ENCODE results near the gene SCFD2. TPM values are rescaled to one million over a fixed set of nuclear protein-coding genes. Genes with fewer than 3 reads are reported as not detected.
A peak's percentile ranks its signal among the peaks of the same experiment; 100 is the strongest.

SCFD2 gene
- total RNA-seq, 1 experiment from 2014 or later: 36.6 TPM

- peak overlapping the region; percentile 91 for H3K9ac ChIP-seq (ENCODE audit: low read length)
- 0 out of 2 replicates have a peak overlapping the region, but pooled peaks have one; percentile 51 for H3K27ac ChIP-seq (ENCODE audit: low read length)
- H3K4me2 ChIP-seq (ENCODE audit: low read length): peak overlapping the region; percentile 92
- ChIA-PET CTCF (no interaction called here), POLR2A (ENCODE audit: unreplicated experiment) (no interaction called here)
- BruUV-seq (replicated peaks): no TSS peak
- H3K4me1 ChIP-seq (ENCODE audit: insufficient read depth, low read length): peaks cover 34% of the 10 kb centered on the region
- TF ChIP-seq EZH2phosphoT487 (IDR thresholded peaks at IDR 0.05; ENCODE audit: borderline replicate concordance, low read length): no peak
- intact Hi-C loops (cut with micrococcal nuclease): loop anchor here (10.0 kb wide), 2 partner anchors 350 to 700 kb away; partner anchors contain the start of gene CHIC2
- peak; percentile 47 for DNase-seq
- H3K4me3 ChIP-seq (ENCODE audit: low read length): peak overlapping the region; percentile 95
- no peaks in the 10 kb centered on the region for H3K36me3 ChIP-seq (ENCODE audit: low read depth, low read length)
- no peaks in the 10 kb centered on the region for H3F3A ChIP-seq (ENCODE audit: low read length, unreplicated experiment)
- ATAC-seq: peak; percentile 56
- H2AFZ ChIP-seq (ENCODE audit: low read length): peak overlapping the region; percentile 84
- no peaks in the 10 kb centered on the region for H3K27me3 ChIP-seq (ENCODE audit: low read length)
- H3K9me2 ChIP-seq (replicated peaks; ENCODE audit: low read length): no peaks in the 10 kb centered on the region
- H4K20me1 ChIP-seq (ENCODE audit: low read length): peaks cover 8% of the 10 kb centered on the region
- H3K9me3 ChIP-seq (ENCODE audit: low read length): no peaks in the 10 kb centered on the region
- H3K79me2 ChIP-seq (ENCODE audit: low read length): peaks cover 57% of the 10 kb centered on the region
Measured at GRCh38 chr4:53365121-53365485, 758 bp downstream of the SCFD2 start.

DNA sequence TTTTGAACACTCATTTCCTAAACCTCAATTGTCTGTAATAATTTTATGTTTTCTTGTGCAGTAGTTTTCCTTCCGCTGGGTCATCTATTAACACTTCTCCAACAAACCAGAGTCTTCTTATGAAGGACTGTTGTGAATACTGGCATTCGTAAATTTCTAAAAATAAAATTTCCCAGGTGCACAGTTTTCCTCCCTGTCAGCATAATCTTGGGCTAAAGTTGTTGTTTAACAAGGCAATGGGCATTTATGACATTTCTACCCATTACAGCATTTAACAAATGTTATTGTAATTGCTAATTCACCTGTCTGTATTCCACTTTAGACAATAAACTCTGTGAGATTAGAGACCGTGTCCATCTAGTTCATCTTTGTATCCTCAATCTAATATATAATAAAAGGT, 1.2 kb downstream of the SCFD2 start:
- no TSS peak for BruUV-seq (replicated peaks)
- Histone ChIP-seq H3K36me3 (ENCODE audit: low read depth, low read length) (no peaks in the 10 kb centered on the region), H3K9me3 (ENCODE audit: low read length) (no peaks in the 10 kb centered on the region), H3K27me3 (ENCODE audit: low read length) (no peaks in the 10 kb centered on the region), H3K4me3 (ENCODE audit: low read length) (peak overlapping the region; percentile 95), H3F3A (ENCODE audit: low read length, unreplicated experiment) (no peaks in the 10 kb centered on the region), H3K9me2 (replicated peaks; ENCODE audit: low read length) (no peaks in the 10 kb centered on the region), H3K9ac (ENCODE audit: low read length) (peak overlapping the region; percentile 91), H3K27ac (ENCODE audit: low read length) (no peak overlapping the region), H3K79me2 (ENCODE audit: low read length) (peaks cover 61% of the 10 kb centered on the region), H3K4me1 (ENCODE audit: insufficient read depth, low read length) (peaks cover 34% of the 10 kb centered on the region), H4K20me1 (ENCODE audit: low read length) (peaks cover 8% of the 10 kb centered on the region), H3K4me2 (ENCODE audit: low read length) (peak overlapping the region; percentile 92), H2AFZ (ENCODE audit: low read length) (peak overlapping the region; percentile 84; the same call in 1 of the 2 replicates)
- ATAC-seq: no peak
- intact Hi-C loops (cut with micrococcal nuclease): loop anchor here (5.0 to 10.0 kb wide), 4 partner anchors 167 to 868 kb away; partner anchors contain the start of gene CHIC2
- TF ChIP-seq CTCF (conservative IDR thresholded peaks at IDR 0.05; ENCODE audit: low read depth, low read length) (no peak), EZH2 (IDR thresholded peaks at IDR 0.05; ENCODE audit: low read length, unreplicated experiment) (no peak), EZH2phosphoT487 (IDR thresholded peaks at IDR 0.05; ENCODE audit: borderline replicate concordance, low read length) (no peak)
- no peak for DNase-seq
- ChIA-PET CTCF (no interaction called here), POLR2A (ENCODE audit: unreplicated experiment) (no interaction called here)

GRCh38 chr4:53362093-53362492, 3.8 kb downstream of the SCFD2 start:
- H3K9me3 ChIP-seq (ENCODE audit: low read length): no peaks in the 10 kb centered on the region
- no TSS peak for BruUV-seq (replicated peaks)
- DNase-seq: no peak
- H3K9ac ChIP-seq (ENCODE audit: low read length): no peak overlapping the region
- H3K36me3 ChIP-seq (ENCODE audit: low read depth, low read length): no peaks in the 10 kb centered on the region
- H4K20me1 ChIP-seq (ENCODE audit: low read length): peaks cover 8% of the 10 kb centered on the region
- peaks cover 85% of the 10 kb centered on the region for H3K79me2 ChIP-seq (ENCODE audit: low read length)
- peak overlapping the region; percentile 92 for H3K4me2 ChIP-seq (ENCODE audit: low read length)
- H2AFZ ChIP-seq (ENCODE audit: low read length): no peak overlapping the region
- intact Hi-C loops (cut with micrococcal nuclease): loop anchor here (5.0 to 10.0 kb wide), 4 partner anchors 165 to 870 kb away; partner anchors contain the start of gene CHIC2
- CTCF ChIA-PET: interaction anchor here (0.6 to 0.9 kb wide), 2 partner anchors 23 to 48 kb away, joined by 3 to 8 read pairs; no protein-coding TSS in a partner anchor
- H3K9me2 ChIP-seq (replicated peaks; ENCODE audit: low read length): no peaks in the 10 kb centered on the region
- no peak overlapping the region for H3K27ac ChIP-seq (ENCODE audit: low read length)
- POLR2A ChIA-PET (ENCODE audit: unreplicated experiment): interaction anchor here (0.6 kb wide), 1 partner anchor 14 kb away, joined by 3 read pairs; no protein-coding TSS in a partner anchor
- no peak for ATAC-seq
- H3K4me3 ChIP-seq (ENCODE audit: low read length): peak overlapping the region; percentile 95
- no peaks in the 10 kb centered on the region for H3F3A ChIP-seq (ENCODE audit: low read length, unreplicated experiment)
- H3K27me3 ChIP-seq (ENCODE audit: low read length): no peaks in the 10 kb centered on the region
- TF ChIP-seq CTCF (conservative IDR thresholded peaks at IDR 0.05; ENCODE audit: low read depth, low read length) (no peak), EZH2phosphoT487 (IDR thresholded peaks at IDR 0.05; ENCODE audit: borderline replicate concordance, low read length) (no peak), EZH2 (IDR thresholded peaks at IDR 0.05; ENCODE audit: low read length, unreplicated experiment) (no peak)
- peaks cover 34% of the 10 kb centered on the region for H3K4me1 ChIP-seq (ENCODE audit: insufficient read depth, low read length)

Data from PC-3 (cell line).